ENCODE results near the gene GRAMD1A.

GRCh38 chr19:34997071-34997617, 3.0 kb upstream of the GRAMD1A start:
- TF ChIP-seq, protein P1, sequence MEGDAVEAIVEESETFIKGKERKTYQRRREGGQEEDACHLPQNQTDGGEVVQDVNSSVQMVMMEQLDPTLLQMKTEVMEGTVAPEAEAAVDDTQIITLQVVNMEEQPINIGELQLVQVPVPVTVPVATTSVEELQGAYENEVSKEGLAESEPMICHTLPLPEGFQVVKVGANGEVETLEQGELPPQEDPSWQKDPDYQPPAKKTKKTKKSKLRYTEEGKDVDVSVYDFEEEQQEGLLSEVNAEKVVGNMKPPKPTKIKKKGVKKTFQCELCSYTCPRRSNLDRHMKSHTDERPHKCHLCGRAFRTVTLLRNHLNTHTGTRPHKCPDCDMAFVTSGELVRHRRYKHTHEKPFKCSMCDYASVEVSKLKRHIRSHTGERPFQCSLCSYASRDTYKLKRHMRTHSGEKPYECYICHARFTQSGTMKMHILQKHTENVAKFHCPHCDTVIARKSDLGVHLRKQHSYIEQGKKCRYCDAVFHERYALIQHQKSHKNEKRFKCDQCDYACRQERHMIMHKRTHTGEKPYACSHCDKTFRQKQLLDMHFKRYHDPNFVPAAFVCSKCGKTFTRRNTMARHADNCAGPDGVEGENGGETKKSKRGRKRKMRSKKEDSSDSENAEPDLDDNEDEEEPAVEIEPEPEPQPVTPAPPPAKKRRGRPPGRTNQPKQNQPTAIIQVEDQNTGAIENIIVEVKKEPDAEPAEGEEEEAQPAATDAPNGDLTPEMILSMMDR (conservative IDR thresholded peaks at IDR 0.05; ENCODE audit: low read depth, low read length): no peak
- TF ChIP-seq EZH2 (IDR thresholded peaks at IDR 0.05; ENCODE audit: low read length, unreplicated experiment): no peak
